ENCODE results near the gene MYL11.
"Not testable (repeated sequence)": the region's sequence is repeated elsewhere in the genome, so short reads cannot be mapped to it uniquely, and the experiment has no call there.

MYL11 gene, protein sequence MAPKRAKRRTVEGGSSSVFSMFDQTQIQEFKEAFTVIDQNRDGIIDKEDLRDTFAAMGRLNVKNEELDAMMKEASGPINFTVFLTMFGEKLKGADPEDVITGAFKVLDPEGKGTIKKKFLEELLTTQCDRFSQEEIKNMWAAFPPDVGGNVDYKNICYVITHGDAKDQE

DNA sequence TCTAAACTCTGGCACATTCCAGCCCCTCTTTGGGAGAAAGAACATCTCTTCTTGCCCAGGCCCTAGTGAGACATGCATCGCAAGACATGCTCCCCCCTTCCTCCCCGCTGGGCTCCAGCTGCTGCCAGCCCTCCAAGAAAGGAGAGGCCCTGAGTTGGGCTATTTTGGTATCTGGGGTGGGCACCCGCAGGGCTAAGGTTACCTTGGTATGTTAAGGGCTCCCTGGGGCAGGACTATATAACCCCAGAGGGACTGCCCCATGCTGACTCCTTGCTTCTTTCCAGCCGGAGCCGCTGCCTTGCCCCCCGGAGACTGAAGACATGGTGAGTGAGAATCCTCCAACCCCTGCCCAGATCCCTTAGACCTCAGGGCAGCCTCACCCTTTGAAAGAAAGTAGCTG lies at the start of gene MYL11:
Gene MYL11, plus strand, starts transcription at position 265 of the 400 bp plus-strand sequence. Its CDS starts 56 bp downstream, at position 321.
- Mint-ChIP-seq H3K4me1 (ENCODE audit: low read depth) (peaks cover 34% of the 10 kb centered on the region), H3K9me3 (no peaks in the 10 kb centered on the region), H3K27me3 (no peaks in the 10 kb centered on the region), H3K4me3 (no peak within 1 kb of the TSS), H3K27ac (peak within 1 kb of the TSS; percentile 100), H3K36me3 (ENCODE audit: low read depth) (peaks cover 11% of the 10 kb centered on the region)
- intact Hi-C loops (cut with micrococcal nuclease): loop anchor here (5.0 kb wide), 1 partner anchor 33 kb away; the partner anchor contains the start of gene ZNF771

DNA sequence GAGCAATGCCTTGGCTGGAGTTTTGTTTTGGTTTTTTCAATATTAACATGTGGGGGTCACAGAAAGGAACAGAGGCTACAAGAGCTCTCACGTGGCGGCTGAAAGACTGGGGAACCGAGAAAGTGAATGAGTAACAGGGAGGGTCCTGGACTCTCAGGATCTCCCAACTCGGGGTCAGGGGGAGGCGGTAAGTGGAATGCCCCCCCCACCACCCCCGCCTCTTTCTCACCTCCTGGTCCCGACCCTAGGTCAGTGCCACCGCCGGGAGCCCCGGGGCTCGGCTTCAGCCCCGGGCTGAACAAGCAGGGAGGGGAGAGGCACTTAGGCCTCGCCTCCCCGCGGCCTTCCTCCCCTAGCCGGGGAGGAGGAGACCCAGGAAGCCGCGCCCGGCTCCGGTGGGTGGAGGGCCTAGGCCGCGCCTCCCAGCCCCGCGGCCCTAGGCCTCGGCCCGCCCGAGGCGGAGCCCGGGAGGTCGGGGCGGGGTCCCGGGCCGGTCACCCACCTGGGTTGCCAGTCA lies 40.1 kb upstream of the MYL11 start:
- Mint-ChIP-seq H3K27ac (peak overlapping the region; percentile 92), H3K4me3 (peak overlapping the region; percentile 80), H3K36me3 (ENCODE audit: low read depth) (peaks cover 12% of the 10 kb centered on the region), H3K4me1 (ENCODE audit: low read depth) (peaks cover 25% of the 10 kb centered on the region)
- intact Hi-C loops (cut with micrococcal nuclease): loop anchor here (2.0 kb wide), 2 partner anchors 20 to 36 kb away; partner anchors contain the start of genes CD2BP2 and TBC1D10B
- H3K9me3 Mint-ChIP-seq, H3K27me3 Mint-ChIP-seq: not testable (repeated sequence)

- not testable (repeated sequence) for H3K9me3 Mint-ChIP-seq, H3K27me3 Mint-ChIP-seq
- Mint-ChIP-seq H3K4me1 (ENCODE audit: low read depth) (peaks cover 25% of the 10 kb centered on the region), H3K36me3 (ENCODE audit: low read depth) (peaks cover 12% of the 10 kb centered on the region), H3K4me3 (peak overlapping the region; percentile 80), H3K27ac (peak overlapping the region; percentile 92)
- intact Hi-C loops (cut with micrococcal nuclease): loop anchor here (2.0 kb wide), 2 partner anchors 20 to 36 kb away; partner anchors contain the start of genes CD2BP2 and TBC1D10B
Measured at GRCh38 chr16:30335028-30335597, 39.5 kb upstream of the MYL11 start.

DNA sequence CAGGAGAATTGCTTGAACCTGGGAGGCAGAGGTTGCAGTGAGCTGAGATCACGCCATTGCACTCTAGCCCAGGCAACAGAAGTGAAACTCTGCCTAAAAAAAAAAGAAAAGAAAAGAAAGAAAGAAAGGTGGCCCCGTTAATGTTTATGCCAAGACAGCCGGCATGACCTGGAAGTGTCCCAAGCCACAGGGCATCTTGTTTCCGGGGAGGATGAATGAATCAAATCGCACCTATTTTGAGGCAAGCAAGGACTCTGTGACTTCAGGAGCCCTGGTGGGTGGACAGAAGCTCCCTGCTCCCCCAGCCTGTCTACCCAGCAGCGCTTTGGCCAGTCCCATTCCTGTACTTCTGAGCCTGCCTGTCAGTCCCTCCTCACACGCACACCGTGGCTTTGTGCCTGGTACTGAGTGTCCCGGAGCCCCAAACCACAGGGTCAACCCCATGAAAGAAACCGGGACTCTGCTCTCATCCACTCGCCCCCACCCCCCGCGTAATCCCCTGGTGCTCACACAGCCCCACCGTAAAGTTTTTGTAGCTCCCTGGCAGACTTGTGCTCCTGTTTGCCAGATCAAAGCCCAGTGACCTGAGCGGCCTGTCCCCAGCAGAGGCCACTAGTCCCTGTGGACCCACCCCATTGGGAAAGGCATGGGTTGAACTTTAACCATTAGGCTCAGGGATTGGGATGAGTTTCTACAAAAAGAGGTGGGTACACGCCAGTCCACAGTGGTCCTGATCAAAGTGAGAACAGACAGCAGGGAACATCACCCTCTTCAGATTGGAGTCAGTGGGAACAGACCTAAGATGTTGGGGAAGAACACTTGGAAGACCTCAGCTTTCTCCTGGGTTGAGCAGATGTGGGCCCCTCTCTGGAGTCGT lies 38.8 kb upstream of the MYL11 start:
- intact Hi-C loops (cut with micrococcal nuclease): loop anchor here (2.0 kb wide), 2 partner anchors 19 to 35 kb away; partner anchors contain the start of genes CD2BP2 and TBC1D10B
- H3K27me3 Mint-ChIP-seq: no peaks in the 10 kb centered on the region
- no peaks in the 10 kb centered on the region for H3K9me3 Mint-ChIP-seq
- peaks cover 12% of the 10 kb centered on the region for H3K36me3 Mint-ChIP-seq (ENCODE audit: low read depth)
- H3K4me3 Mint-ChIP-seq: peak overlapping the region; percentile 80
- H3K27ac Mint-ChIP-seq: peak overlapping the region; percentile 92
- H3K4me1 Mint-ChIP-seq (ENCODE audit: low read depth): peaks cover 20% of the 10 kb centered on the region

GRCh38 chr16:30337964-30338357 lies 36.6 kb upstream of the MYL11 start:
- H3K27ac Mint-ChIP-seq; H3K4me3 Mint-ChIP-seq; intact Hi-C loops (cut with micrococcal nuclease); H3K9me3 Mint-ChIP-seq; H3K27me3 Mint-ChIP-seq: not testable (repeated sequence)
- H3K36me3 Mint-ChIP-seq (ENCODE audit: low read depth): peaks cover 12% of the 10 kb centered on the region
- H3K4me1 Mint-ChIP-seq (ENCODE audit: low read depth): peaks cover 19% of the 10 kb centered on the region

DNA sequence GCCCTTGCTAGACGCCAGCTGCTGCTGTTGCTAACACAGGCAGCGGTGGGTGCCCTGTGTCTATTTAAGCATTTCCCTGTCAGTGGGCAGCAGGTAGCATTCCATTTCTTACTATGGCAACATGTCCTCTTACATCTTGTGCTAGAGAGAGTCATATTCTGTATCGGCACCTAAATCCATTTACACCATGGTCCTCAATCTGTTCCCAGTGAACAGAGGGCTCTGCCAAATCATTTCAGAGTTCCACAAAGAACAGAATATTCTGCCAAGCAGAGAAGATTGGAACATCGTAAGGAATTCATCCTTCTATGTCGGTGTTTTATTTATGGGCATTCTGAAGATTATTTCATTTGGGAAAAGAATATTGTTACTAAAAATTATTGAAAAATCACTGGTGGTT lies 35.9 kb upstream of the MYL11 start:
- intact Hi-C loops (cut with micrococcal nuclease); H3K4me3 Mint-ChIP-seq; H3K9me3 Mint-ChIP-seq; H3K27me3 Mint-ChIP-seq; H3K27ac Mint-ChIP-seq: not testable (repeated sequence)
- Mint-ChIP-seq H3K36me3 (ENCODE audit: low read depth) (peaks cover 12% of the 10 kb centered on the region), H3K4me1 (ENCODE audit: low read depth) (peaks cover 19% of the 10 kb centered on the region)

DNA sequence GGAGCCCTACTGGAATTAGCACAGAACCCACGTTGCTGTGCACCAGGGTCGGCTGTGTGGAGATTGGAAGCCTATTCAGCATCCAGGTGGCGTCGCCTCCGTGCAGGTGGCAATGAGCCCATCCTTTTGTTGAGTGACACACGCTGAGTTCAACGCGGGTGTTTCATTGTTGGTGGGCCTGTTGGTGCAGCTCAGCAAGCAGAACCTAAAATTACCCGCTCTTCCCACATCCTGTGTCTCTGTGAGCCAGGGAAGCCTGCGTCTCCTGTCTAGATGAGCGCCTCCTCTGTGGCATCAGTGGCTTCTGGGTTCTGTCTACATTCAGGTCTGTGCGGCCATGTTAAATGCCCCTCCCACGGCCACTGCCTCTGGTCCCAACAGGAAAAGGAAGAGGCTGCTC lies 34.0 kb upstream of the MYL11 start:
- Mint-ChIP-seq H3K27ac (no peak overlapping the region), H3K27me3 (no peaks in the 10 kb centered on the region), H3K36me3 (ENCODE audit: low read depth) (no peaks in the 10 kb centered on the region), H3K4me1 (ENCODE audit: low read depth) (peaks cover 16% of the 10 kb centered on the region), H3K4me3 (no peak overlapping the region), H3K9me3 (no peaks in the 10 kb centered on the region)
- intact Hi-C loops (cut with micrococcal nuclease): no loop called here

- H3K36me3 Mint-ChIP-seq (ENCODE audit: low read depth); intact Hi-C loops (cut with micrococcal nuclease); H3K9me3 Mint-ChIP-seq; H3K27me3 Mint-ChIP-seq; H3K4me3 Mint-ChIP-seq; H3K4me1 Mint-ChIP-seq (ENCODE audit: low read depth); H3K27ac Mint-ChIP-seq: not testable (repeated sequence)
Measured at GRCh38 chr16:30341971-30342370, 32.6 kb upstream of the MYL11 start.

GRCh38 chr16:30342751-30343490 lies 31.7 kb upstream of the MYL11 start:
- H3K4me1 Mint-ChIP-seq (ENCODE audit: low read depth): no peaks in the 10 kb centered on the region
- H3K9me3 Mint-ChIP-seq: no peaks in the 10 kb centered on the region
- H3K4me3 Mint-ChIP-seq: no peak overlapping the region
- H3K36me3 Mint-ChIP-seq (ENCODE audit: low read depth): no peaks in the 10 kb centered on the region
- H3K27me3 Mint-ChIP-seq: no peaks in the 10 kb centered on the region
- no peak overlapping the region for H3K27ac Mint-ChIP-seq
- intact Hi-C loops (cut with micrococcal nuclease): no loop called here

DNA sequence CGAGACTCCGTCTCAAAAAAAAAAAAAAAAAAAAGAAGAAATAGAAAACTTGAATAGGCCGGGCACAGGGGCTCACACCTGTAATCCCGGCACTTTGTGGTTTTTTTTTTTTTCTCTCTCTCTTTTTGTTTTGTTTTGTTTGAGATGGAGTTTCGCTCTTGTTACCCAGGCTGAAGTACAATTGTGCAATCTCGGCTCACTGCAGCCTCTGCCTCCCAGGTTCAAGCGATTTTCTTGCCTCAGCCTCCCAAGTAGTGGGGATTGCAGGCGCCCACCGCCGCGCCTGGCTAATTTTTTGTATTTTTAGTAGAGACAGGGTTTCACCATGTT lies 31.1 kb upstream of the MYL11 start:
- H3K27ac Mint-ChIP-seq; H3K4me1 Mint-ChIP-seq (ENCODE audit: low read depth); H3K36me3 Mint-ChIP-seq (ENCODE audit: low read depth); H3K27me3 Mint-ChIP-seq; H3K4me3 Mint-ChIP-seq; H3K9me3 Mint-ChIP-seq; intact Hi-C loops (cut with micrococcal nuclease): not testable (repeated sequence)

GRCh38 chr16:30346286-30346685 lies 28.3 kb upstream of the MYL11 start:
- Mint-ChIP-seq H3K27me3 (no peaks in the 10 kb centered on the region), H3K9me3 (no peaks in the 10 kb centered on the region), H3K4me3 (no peak overlapping the region), H3K27ac (no peak overlapping the region), H3K4me1 (ENCODE audit: low read depth) (peaks cover 6% of the 10 kb centered on the region), H3K36me3 (ENCODE audit: low read depth) (peaks cover 26% of the 10 kb centered on the region)
- intact Hi-C loops (cut with micrococcal nuclease): no loop called here

DNA sequence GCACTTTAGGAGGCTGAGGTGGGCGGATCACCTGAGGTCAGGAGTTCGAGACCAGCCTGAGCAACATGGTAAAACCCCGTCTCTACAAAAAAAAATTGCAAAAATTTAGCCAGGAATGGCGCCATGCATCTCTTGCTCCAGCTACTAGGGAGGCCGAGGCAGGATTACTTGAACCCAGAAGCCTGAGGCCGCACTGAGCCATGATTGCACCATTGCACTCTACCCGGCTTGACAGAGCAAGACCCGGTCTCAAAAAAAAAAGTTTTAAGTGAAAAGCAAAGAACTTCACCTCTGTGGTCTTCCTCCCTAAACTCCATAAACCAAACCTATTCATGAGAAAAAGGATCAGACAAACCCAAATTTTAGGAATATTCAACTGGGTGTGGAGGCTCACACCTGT lies 26.5 kb upstream of the MYL11 start:
- Mint-ChIP-seq H3K36me3 (ENCODE audit: low read depth) (peaks cover 44% of the 10 kb centered on the region), H3K27ac (no peak overlapping the region), H3K9me3 (no peaks in the 10 kb centered on the region), H3K4me1 (ENCODE audit: low read depth) (peaks cover 8% of the 10 kb centered on the region), H3K27me3 (no peaks in the 10 kb centered on the region), H3K4me3 (no peak overlapping the region)
- intact Hi-C loops (cut with micrococcal nuclease): no loop called here

DNA sequence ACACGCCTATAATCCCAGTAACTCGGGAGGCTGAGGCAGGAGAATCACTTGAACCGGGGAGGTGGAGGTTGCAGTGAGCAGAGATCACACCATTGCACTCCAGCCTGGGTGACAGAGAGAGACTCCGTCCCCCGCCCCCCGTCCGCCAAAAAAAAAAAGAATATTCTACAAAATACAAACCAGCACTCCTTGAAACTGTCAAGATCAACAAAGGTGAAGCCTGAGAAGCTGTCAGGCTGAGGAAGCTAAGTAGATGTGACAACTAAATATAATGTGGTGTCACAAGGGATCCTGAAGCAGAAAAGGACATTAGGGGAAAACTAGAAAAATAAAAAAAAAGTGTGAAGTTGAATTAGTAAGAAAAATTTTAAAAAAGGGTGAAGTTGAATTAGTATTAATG lies 25.7 kb upstream of the MYL11 start:
- Mint-ChIP-seq H3K4me1 (ENCODE audit: low read depth) (peaks cover 16% of the 10 kb centered on the region), H3K27ac (no peak overlapping the region), H3K9me3 (no peaks in the 10 kb centered on the region), H3K27me3 (no peaks in the 10 kb centered on the region), H3K36me3 (ENCODE audit: low read depth) (peaks cover 52% of the 10 kb centered on the region), H3K4me3 (no peak overlapping the region)
- intact Hi-C loops (cut with micrococcal nuclease): no loop called here

Measured in dendritic cell treated with granulocyte-macrophage colony-stimulating factor and Interleukin-4, amounts not matched to agents 40 ng/mL and 50 ng/mL, for 4 days (primary cell).